ENCODE data around the gene C1QTNF9B.

The C1QTNF9B gene

GRCh38 chr13:23855360-23855759 lies 41.9 kb downstream of the C1QTNF9B start:
- DNase-seq = no peak

- no peak for DNase-seq
Measured at GRCh38 chr13:23852351-23852750, 45.0 kb downstream of the C1QTNF9B start.

GRCh38 chr13:23851106-23851505 lies 46.2 kb downstream of the C1QTNF9B start:
- DNase-seq = no peak

GRCh38 chr13:23850134-23850533 lies 47.2 kb downstream of the C1QTNF9B start:
- DNase-seq = no peak

- DNase-seq = no peak
Measured at GRCh38 chr13:23849670-23850069, 47.6 kb downstream of the C1QTNF9B start.

GRCh38 chr13:23848646-23849141 lies 48.6 kb downstream of the C1QTNF9B start:
- DNase-seq = no peak

GRCh38 chr13:23848019-23848418 lies 49.3 kb downstream of the C1QTNF9B start:
- DNase-seq = no peak

GRCh38 chr13:23847497-23847896 lies 49.8 kb downstream of the C1QTNF9B start:
- no peak for DNase-seq

GRCh38 chr13:23845105-23845725 lies 52.1 kb downstream of the C1QTNF9B start:
- no peak for DNase-seq

- no peak for DNase-seq
Measured at GRCh38 chr13:23844132-23844531, 53.2 kb downstream of the C1QTNF9B start.

- DNase-seq = no peak
Measured at GRCh38 chr13:23843436-23843835, 53.9 kb downstream of the C1QTNF9B start.

GRCh38 chr13:23842406-23842805 lies 54.9 kb downstream of the C1QTNF9B start:
- no peak for DNase-seq
